SK-N-SH (cell line): Measurements from ENCODE around the gene MMP13. TPM values are rescaled to one million over a fixed set of nuclear protein-coding genes. Genes with fewer than 3 reads are reported as not detected.

Experiments
- CTCF ChIA-PET: fragments of 300-600, 350-600 bp; formaldehyde crosslinking; extraction: SDS; loops from one replicate; lab custom pipeline; 2021; lab: Yijun Ruan, JAX
- POLR2A ChIA-PET: fragments of 350-600 bp; sonication (Branson Sonifier 250); formaldehyde crosslinking; extraction: SDS; loops from one replicate; lab custom pipeline; 2020; ENCODE audit warnings: antibody characterized with exemption, inconsistent platforms; lab: Yijun Ruan, JAX
- DNase-seq: peaks from one replicate; pipeline ENCODE4 v3.0.0; 2012
- H2AFZ ChIP-seq: fragments of 200-600 bp; sonication (generic); 2 replicates; pipeline ENCODE4 v1.8.1; 2016; ENCODE audit warnings: antibody characterized with exemption, mild to moderate bottlenecking, low read depth
- H3F3A ChIP-seq: fragments of 200-600 bp; sonication (generic); replicated peaks from 2 replicates; pipeline ENCODE3; 2016; ENCODE audit warnings: antibody characterized with exemption, mild to moderate bottlenecking; ENCODE audit not compliant: insufficient read depth
- H3K27ac ChIP-seq, 2 experiments: fragments of 200-500 bp in 1 of 2; fragments of 200-600 bp in 1 of 2; sonication (Bioruptor generic) in 1 of 2; sonication (generic), shearing (Covaris generic) in 1 of 2; 2 replicates each; pipeline versions ENCODE4 v1.5.1 to v1.6.1; 2014 to 2016; ENCODE audit warnings: low read depth in 2 of 2, inconsistent platforms in 1 of 2, low read length in 1 of 2, mild to moderate bottlenecking in 1 of 2, mixed read lengths in 1 of 2
- H3K27me3 ChIP-seq: fragments of 200-600 bp; sonication (generic), shearing (Covaris generic); 2 replicates; pipeline ENCODE4 v1.6.1; 2016; ENCODE audit warnings: mixed run types; ENCODE audit not compliant: insufficient read depth
- H3K36me3 ChIP-seq, 2 experiments: fragments of 200-500 bp in 1 of 2; fragments of 200-600 bp in 1 of 2; sonication (Bioruptor generic) in 1 of 2; sonication (generic) in 1 of 2; replicated peaks in 1 of 2; 2 replicates each; pipeline versions ENCODE3 to v1.5.1; 2014 to 2016; ENCODE audit warnings: low read length in 1 of 2, mild to moderate bottlenecking in 1 of 2; ENCODE audit not compliant: insufficient read depth in 2 of 2, control insufficient read depth in 1 of 2
- H3K4me1 ChIP-seq, 2 experiments: fragments of 200-500 bp in 1 of 2; fragments of 200-600 bp in 1 of 2; sonication (Bioruptor generic) in 1 of 2; sonication (generic), shearing (Covaris generic) in 1 of 2; 2 replicates each; pipeline versions ENCODE4 v1.5.1 to v1.6.1; 2014 to 2016; ENCODE audit warnings: low read depth in 1 of 2, low read length in 1 of 2, mixed run types in 1 of 2; ENCODE audit not compliant: insufficient read depth in 2 of 2, control insufficient read depth in 1 of 2
- H3K4me2 ChIP-seq: fragments of 200-600 bp; sonication (generic), shearing (Covaris generic); 2 replicates; pipeline ENCODE4 v1.6.1; 2017; ENCODE audit warnings: mixed run types
- H3K4me3 ChIP-seq, 2 experiments: fragments of 200-500 bp in 1 of 2; fragments of 200-600 bp in 1 of 2; sonication (Bioruptor generic) in 1 of 2; sonication (generic), shearing (Covaris generic) in 1 of 2; 2 replicates each; pipeline versions ENCODE4 v1.5.1 to v1.8.1; 2014 to 2016; ENCODE audit warnings: low read depth in 2 of 2, inconsistent platforms in 1 of 2, low read length in 1 of 2, mild to moderate bottlenecking in 1 of 2, mixed read lengths in 1 of 2, moderate library complexity in 1 of 2
- H3K79me2 ChIP-seq: fragments of 200-600 bp; sonication (generic); 2 replicates; pipeline ENCODE4 v1.8.1; 2017; ENCODE audit warnings: mild to moderate bottlenecking; ENCODE audit not compliant: insufficient read depth
- H3K9ac ChIP-seq: fragments of 200-600 bp; sonication (generic); 2 replicates; pipeline ENCODE4 v1.6.1; 2017; ENCODE audit warnings: mixed run types
- H3K9me2 ChIP-seq: fragments of 200-600 bp; sonication (generic); 2 replicates; pipeline ENCODE4 v1.6.1; 2017; ENCODE audit warnings: mixed run types
- H3K9me3 ChIP-seq: fragments of 200-600 bp; sonication (generic); 2 replicates; pipeline ENCODE4 v1.6.1; 2017; ENCODE audit warnings: mixed run types, mild to moderate bottlenecking, moderate library complexity
- H4K20me1 ChIP-seq: fragments of 200-600 bp; sonication (generic); 2 replicates; pipeline ENCODE4 v1.6.1; 2017; ENCODE audit warnings: mild to moderate bottlenecking, mixed run types; ENCODE audit not compliant: insufficient read depth
- ELF1 ChIP-seq: IDR thresholded peaks from 2 replicates; pipeline ENCODE4 v1.4.0; 2012
- EZH2phosphoT487 ChIP-seq: fragments of 200-600 bp; sonication (generic); IDR thresholded peaks from 2 replicates; pipeline ENCODE4 v1.6.1; 2017; ENCODE audit warnings: low read depth, mixed run types, mild to moderate bottlenecking, antibody characterized with exemption, moderate library complexity, borderline replicate concordance
- FOXJ3 ChIP-seq: sonication (generic); formaldehyde crosslinking; IDR thresholded peaks from 2 replicates; pipeline ENCODE4 v1.5.1; 2020; ENCODE audit warnings: mild to moderate bottlenecking, missing genetic modification reagents
- FOXM1 ChIP-seq: IDR thresholded peaks from 2 replicates; pipeline ENCODE4 v1.4.0; 2012; ENCODE audit warnings: low read depth, mild to moderate bottlenecking
- GATA2 ChIP-seq: sonication (generic); formaldehyde crosslinking; IDR thresholded peaks from 2 replicates; pipeline ENCODE4 v1.5.0; 2020; ENCODE audit warnings: mild to moderate bottlenecking, missing genetic modification reagents
- JUND ChIP-seq: IDR thresholded peaks from 2 replicates; pipeline ENCODE4 v1.4.0; 2012
- MEF2A ChIP-seq: IDR thresholded peaks from 2 replicates; pipeline ENCODE4 v1.4.0; 2012; ENCODE audit warnings: low read depth, borderline replicate concordance
- MXI1 ChIP-seq: IDR thresholded peaks from 2 replicates; pipeline ENCODE4 v1.6.1; 2012; ENCODE audit warnings: mild to moderate bottlenecking, low read depth, low read length, improper control_type of control experiment
- NRF1 ChIP-seq: IDR thresholded peaks from 2 replicates; pipeline ENCODE4 v1.6.1; 2012; ENCODE audit warnings: low read depth, mild to moderate bottlenecking, low read length
- POLR2AphosphoS5 ChIP-seq: IDR thresholded peaks from 2 replicates; pipeline ENCODE4 v1.6.1; 2012; ENCODE audit warnings: low read depth, low read length
- RAD21 ChIP-seq: IDR thresholded peaks from 2 replicates; pipeline ENCODE4 v1.6.1; 2012; ENCODE audit warnings: mild to moderate bottlenecking, low read length
- RFX5 ChIP-seq: IDR thresholded peaks from 2 replicates; pipeline ENCODE4 v1.6.1; 2012; ENCODE audit warnings: mild to moderate bottlenecking, improper control_type of control experiment, low read length
- RXRA ChIP-seq: IDR thresholded peaks from 2 replicates; pipeline ENCODE4 v1.4.0; 2012; ENCODE audit warnings: low read depth, mild to moderate bottlenecking, borderline replicate concordance
- TAF1 ChIP-seq: IDR thresholded peaks from 2 replicates; pipeline ENCODE4 v1.6.1; 2012; ENCODE audit warnings: low read depth, mild to moderate bottlenecking, low read length, moderate library complexity, borderline replicate concordance
- WGBS: methylation state at CpG from one replicate; pipeline ENCODE4 v1.1.6; 2017; ENCODE audit warnings: low lambda C conversion rate; 5-methylcytosine and 5-hydroxymethylcytosine counted together
- polyA plus RNA-seq, 3 experiments: library from polyadenylated mRNA; depleted of rRNA; stranded (reverse); fragments of >200 nt; gene quantifications; 2 replicates each; pipeline ENCODE4 v1.2.3, GENCODE V29; 2012
- TF ChIP-seq, protein P1 (sequence below): IDR thresholded peaks from 2 replicates; pipeline ENCODE4; 2012
- TF ChIP-seq, protein P2 (sequence below): fragments of 200-600 bp; sonication (generic); IDR thresholded peaks from 2 replicates; pipeline ENCODE4 v1.6.1; 2017; ENCODE audit warnings: antibody characterized with exemption, mild to moderate bottlenecking, moderate library complexity
- TF ChIP-seq, protein P3 (sequence below): fragments of 150-350 bp; IDR thresholded peaks from 2 replicates; pipeline ENCODE4 v1.6.1; 2017; ENCODE audit warnings: antibody characterized with exemption, low read length, low read depth, borderline replicate concordance
- TF ChIP-seq, protein P4 (sequence below): IDR thresholded peaks from 2 replicates; pipeline ENCODE4 v1.4.0; 2012; ENCODE audit warnings: low read depth, borderline replicate concordance
- TF ChIP-seq, protein P5 (sequence below): IDR thresholded peaks from 2 replicates; pipeline ENCODE4 v1.6.1; 2012; ENCODE audit warnings: mild to moderate bottlenecking, low read depth, low read length, moderate library complexity
- TF ChIP-seq, protein P6 (sequence below): IDR thresholded peaks from 2 replicates; pipeline ENCODE4 v1.4.0; 2012; ENCODE audit warnings: low read depth, borderline replicate concordance

MMP13 gene
- polyA plus RNA-seq, 1 of the 3 experiments (the other 2 are of a cell fraction), result 0.12 TPM

DNA sequence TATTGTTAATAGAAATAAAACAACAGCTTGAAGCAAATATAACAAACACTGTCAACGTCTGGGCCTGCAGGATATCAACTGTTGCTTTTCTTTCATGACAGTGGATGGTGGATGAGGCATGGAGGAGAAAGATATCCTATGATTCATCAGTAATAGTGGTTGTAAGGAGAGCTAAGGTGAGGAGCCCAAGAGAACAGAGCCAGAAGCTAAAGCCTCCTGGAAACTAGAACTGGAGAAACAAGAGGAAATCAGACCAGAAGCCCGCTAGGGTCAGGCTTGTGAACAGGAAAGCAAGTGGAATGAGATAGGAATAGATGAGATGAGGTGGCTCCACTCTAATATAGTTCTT is 43.1 kb downstream of the MMP13 start:
- TF ChIP-seq RFX5, result no peak
- TF ChIP-seq MEF2A, result no peak
- TF ChIP-seq JUND, result no peak
- no peak for TF ChIP-seq FOXM1
- TF ChIP-seq, protein P1, sequence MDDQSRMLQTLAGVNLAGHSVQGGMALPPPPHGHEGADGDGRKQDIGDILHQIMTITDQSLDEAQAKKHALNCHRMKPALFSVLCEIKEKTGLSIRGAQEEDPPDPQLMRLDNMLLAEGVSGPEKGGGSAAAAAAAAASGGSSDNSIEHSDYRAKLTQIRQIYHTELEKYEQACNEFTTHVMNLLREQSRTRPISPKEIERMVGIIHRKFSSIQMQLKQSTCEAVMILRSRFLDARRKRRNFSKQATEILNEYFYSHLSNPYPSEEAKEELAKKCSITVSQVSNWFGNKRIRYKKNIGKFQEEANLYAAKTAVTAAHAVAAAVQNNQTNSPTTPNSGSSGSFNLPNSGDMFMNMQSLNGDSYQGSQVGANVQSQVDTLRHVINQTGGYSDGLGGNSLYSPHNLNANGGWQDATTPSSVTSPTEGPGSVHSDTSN, result no peak
- TF ChIP-seq, protein P2, sequence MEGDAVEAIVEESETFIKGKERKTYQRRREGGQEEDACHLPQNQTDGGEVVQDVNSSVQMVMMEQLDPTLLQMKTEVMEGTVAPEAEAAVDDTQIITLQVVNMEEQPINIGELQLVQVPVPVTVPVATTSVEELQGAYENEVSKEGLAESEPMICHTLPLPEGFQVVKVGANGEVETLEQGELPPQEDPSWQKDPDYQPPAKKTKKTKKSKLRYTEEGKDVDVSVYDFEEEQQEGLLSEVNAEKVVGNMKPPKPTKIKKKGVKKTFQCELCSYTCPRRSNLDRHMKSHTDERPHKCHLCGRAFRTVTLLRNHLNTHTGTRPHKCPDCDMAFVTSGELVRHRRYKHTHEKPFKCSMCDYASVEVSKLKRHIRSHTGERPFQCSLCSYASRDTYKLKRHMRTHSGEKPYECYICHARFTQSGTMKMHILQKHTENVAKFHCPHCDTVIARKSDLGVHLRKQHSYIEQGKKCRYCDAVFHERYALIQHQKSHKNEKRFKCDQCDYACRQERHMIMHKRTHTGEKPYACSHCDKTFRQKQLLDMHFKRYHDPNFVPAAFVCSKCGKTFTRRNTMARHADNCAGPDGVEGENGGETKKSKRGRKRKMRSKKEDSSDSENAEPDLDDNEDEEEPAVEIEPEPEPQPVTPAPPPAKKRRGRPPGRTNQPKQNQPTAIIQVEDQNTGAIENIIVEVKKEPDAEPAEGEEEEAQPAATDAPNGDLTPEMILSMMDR, result no peak
- no peak for TF ChIP-seq RXRA
- no peak for TF ChIP-seq FOXJ3
- TF ChIP-seq ELF1, result no peak
- TF ChIP-seq MXI1, result no peak
- no peak for TF ChIP-seq NRF1
- no peak for TF ChIP-seq EZH2phosphoT487
- TF ChIP-seq, protein P3, sequence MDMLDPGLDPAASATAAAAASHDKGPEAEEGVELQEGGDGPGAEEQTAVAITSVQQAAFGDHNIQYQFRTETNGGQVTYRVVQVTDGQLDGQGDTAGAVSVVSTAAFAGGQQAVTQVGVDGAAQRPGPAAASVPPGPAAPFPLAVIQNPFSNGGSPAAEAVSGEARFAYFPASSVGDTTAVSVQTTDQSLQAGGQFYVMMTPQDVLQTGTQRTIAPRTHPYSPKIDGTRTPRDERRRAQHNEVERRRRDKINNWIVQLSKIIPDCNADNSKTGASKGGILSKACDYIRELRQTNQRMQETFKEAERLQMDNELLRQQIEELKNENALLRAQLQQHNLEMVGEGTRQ, result no peak
- TF ChIP-seq, protein P4, sequence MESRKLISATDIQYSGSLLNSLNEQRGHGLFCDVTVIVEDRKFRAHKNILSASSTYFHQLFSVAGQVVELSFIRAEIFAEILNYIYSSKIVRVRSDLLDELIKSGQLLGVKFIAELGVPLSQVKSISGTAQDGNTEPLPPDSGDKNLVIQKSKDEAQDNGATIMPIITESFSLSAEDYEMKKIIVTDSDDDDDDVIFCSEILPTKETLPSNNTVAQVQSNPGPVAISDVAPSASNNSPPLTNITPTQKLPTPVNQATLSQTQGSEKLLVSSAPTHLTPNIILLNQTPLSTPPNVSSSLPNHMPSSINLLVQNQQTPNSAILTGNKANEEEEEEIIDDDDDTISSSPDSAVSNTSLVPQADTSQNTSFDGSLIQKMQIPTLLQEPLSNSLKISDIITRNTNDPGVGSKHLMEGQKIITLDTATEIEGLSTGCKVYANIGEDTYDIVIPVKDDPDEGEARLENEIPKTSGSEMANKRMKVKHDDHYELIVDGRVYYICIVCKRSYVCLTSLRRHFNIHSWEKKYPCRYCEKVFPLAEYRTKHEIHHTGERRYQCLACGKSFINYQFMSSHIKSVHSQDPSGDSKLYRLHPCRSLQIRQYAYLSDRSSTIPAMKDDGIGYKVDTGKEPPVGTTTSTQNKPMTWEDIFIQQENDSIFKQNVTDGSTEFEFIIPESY, result no peak
- TF ChIP-seq, protein P5, sequence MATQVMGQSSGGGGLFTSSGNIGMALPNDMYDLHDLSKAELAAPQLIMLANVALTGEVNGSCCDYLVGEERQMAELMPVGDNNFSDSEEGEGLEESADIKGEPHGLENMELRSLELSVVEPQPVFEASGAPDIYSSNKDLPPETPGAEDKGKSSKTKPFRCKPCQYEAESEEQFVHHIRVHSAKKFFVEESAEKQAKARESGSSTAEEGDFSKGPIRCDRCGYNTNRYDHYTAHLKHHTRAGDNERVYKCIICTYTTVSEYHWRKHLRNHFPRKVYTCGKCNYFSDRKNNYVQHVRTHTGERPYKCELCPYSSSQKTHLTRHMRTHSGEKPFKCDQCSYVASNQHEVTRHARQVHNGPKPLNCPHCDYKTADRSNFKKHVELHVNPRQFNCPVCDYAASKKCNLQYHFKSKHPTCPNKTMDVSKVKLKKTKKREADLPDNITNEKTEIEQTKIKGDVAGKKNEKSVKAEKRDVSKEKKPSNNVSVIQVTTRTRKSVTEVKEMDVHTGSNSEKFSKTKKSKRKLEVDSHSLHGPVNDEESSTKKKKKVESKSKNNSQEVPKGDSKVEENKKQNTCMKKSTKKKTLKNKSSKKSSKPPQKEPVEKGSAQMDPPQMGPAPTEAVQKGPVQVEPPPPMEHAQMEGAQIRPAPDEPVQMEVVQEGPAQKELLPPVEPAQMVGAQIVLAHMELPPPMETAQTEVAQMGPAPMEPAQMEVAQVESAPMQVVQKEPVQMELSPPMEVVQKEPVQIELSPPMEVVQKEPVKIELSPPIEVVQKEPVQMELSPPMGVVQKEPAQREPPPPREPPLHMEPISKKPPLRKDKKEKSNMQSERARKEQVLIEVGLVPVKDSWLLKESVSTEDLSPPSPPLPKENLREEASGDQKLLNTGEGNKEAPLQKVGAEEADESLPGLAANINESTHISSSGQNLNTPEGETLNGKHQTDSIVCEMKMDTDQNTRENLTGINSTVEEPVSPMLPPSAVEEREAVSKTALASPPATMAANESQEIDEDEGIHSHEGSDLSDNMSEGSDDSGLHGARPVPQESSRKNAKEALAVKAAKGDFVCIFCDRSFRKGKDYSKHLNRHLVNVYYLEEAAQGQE, result no peak
- TF ChIP-seq TAF1, result no peak
- TF ChIP-seq POLR2AphosphoS5, result no peak
- TF ChIP-seq GATA2 (CRISPR knock-in tag), result no peak
- no peak for TF ChIP-seq RAD21
- TF ChIP-seq, protein P6, sequence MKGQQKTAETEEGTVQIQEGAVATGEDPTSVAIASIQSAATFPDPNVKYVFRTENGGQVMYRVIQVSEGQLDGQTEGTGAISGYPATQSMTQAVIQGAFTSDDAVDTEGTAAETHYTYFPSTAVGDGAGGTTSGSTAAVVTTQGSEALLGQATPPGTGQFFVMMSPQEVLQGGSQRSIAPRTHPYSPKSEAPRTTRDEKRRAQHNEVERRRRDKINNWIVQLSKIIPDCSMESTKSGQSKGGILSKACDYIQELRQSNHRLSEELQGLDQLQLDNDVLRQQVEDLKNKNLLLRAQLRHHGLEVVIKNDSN, result no peak
- no peaks in the 10 kb centered on the region for H3K79me2 ChIP-seq
- CTCF ChIA-PET, result no interaction called here
- H3K4me2 ChIP-seq, result no peak overlapping the region
- POLR2A ChIA-PET, result no interaction called here
- 54% methylated on average over 2 of the region's 2 CpGs for WGBS
- peaks cover 0 to 7% of the 10 kb centered on the region in 2 experiments; a peak in 1 of 4 replicates for H3K4me1 ChIP-seq
- no peak overlapping the region for H3K4me3 ChIP-seq
- no peaks in the 10 kb centered on the region for H3K9me2 ChIP-seq
- H3F3A ChIP-seq, result no peaks in the 10 kb centered on the region
- no peaks in the 10 kb centered on the region for H3K27me3 ChIP-seq
- H3K36me3 ChIP-seq, result no peaks in the 10 kb centered on the region
- H3K9me3 ChIP-seq, result no peaks in the 10 kb centered on the region
- no peak for DNase-seq
- no peak overlapping the region for H3K9ac ChIP-seq
- H3K27ac ChIP-seq, result no peak overlapping the region
- no peaks in the 10 kb centered on the region for H4K20me1 ChIP-seq
- peak overlapping the region; percentile 59; the same call in 1 of the 2 replicates for H2AFZ ChIP-seq
